H1 (cell line): ENCODE measurements around the gene TMEM225B. TPM values are rescaled to one million over a fixed set of nuclear protein-coding genes. Genes with fewer than 3 reads are reported as not detected.
A peak's percentile ranks its signal among the peaks of the same experiment; 100 is the strongest.

Experiments used
- CTCF ChIA-PET: fragments of 300-600 bp; sonication (Branson Sonifier 250); formaldehyde crosslinking; loops from one replicate; lab custom pipeline; 2021; ENCODE audit not compliant: partially characterized antibody; lab: Charles Lee
- POLR2A ChIA-PET: fragments of 300-600 bp; sonication (Branson Sonifier 250); formaldehyde crosslinking; loops from one replicate; lab custom pipeline; 2021; ENCODE audit warnings: inconsistent platforms; ENCODE audit not compliant: partially characterized antibody; lab: Charles Lee
- DNase-seq, 2 experiments: peaks; one replicate each; pipeline versions ENCODE4 v3.0.0 to v3.0.0-alpha.2; 2010 to 2022; ENCODE audit warnings: low spot score in 2 of 2, low read depth in 1 of 2, mixed read lengths in 1 of 2
- FAIRE-seq: peaks from 2 replicates; lab custom pipeline; 2011; peaks lifted over from hg19 to GRCh38; lab: Jason Lieb, UNC
- H2AFZ ChIP-seq: 2 replicates; pipeline ENCODE4 v1.8.1; 2012; ENCODE audit warnings: low read length, inconsistent platforms
- H2AK5ac ChIP-seq: 2 replicates; pipeline ENCODE4 v1.6.1; 2013; ENCODE audit warnings: low read depth, low read length
- H2BK120ac ChIP-seq: replicated peaks from 2 replicates; pipeline ENCODE3; 2013; ENCODE audit warnings: low read depth, low read length, inconsistent platforms
- H2BK12ac ChIP-seq: 2 replicates; pipeline ENCODE4 v1.6.1; 2013; ENCODE audit warnings: low read depth, low read length
- H2BK15ac ChIP-seq: 2 replicates; pipeline ENCODE4 v1.6.1; 2013; ENCODE audit warnings: low read length
- H2BK20ac ChIP-seq: 2 replicates; pipeline ENCODE4 v1.6.1; 2013; ENCODE audit warnings: low read length
- H2BK5ac ChIP-seq: 2 replicates; pipeline ENCODE4 v1.6.1; 2013; ENCODE audit warnings: low read depth, low read length
- H3K14ac ChIP-seq: 2 replicates; pipeline ENCODE4 v1.6.1; 2013; ENCODE audit warnings: inconsistent platforms; ENCODE audit not compliant: insufficient read length
- H3K18ac ChIP-seq: 2 replicates; pipeline ENCODE4 v1.6.1; 2013; ENCODE audit warnings: low read length; ENCODE audit errors: extremely low read depth
- H3K23ac ChIP-seq: 2 replicates; pipeline ENCODE4 v1.6.1; 2013; ENCODE audit warnings: inconsistent platforms; ENCODE audit not compliant: insufficient read length
- H3K23me2 ChIP-seq: 2 replicates; pipeline ENCODE4 v1.6.1; 2013; ENCODE audit warnings: low read depth, low read length
- H3K27ac ChIP-seq: 2 replicates; pipeline ENCODE4 v1.6.1; 2011; ENCODE audit warnings: low read depth, low read length, inconsistent platforms
- H3K27me3 ChIP-seq, 4 experiments: replicated peaks in 1 of 4; 1 replicate in 1 of 4; 2 replicates in 3 of 4; pipeline versions ENCODE4 v1.6.1 to v1.8.1; 2011 to 2013; ENCODE audit warnings: low read length in 3 of 4, mild to moderate bottlenecking in 3 of 4, inconsistent platforms in 2 of 4, mixed read lengths in 2 of 4, moderate library complexity in 1 of 4; ENCODE audit not compliant: control insufficient read depth in 3 of 4, insufficient read depth in 3 of 4; ENCODE audit errors: extremely low read depth in 1 of 4
- H3K36me3 ChIP-seq, 4 experiments: 2 replicates each; pipeline versions ENCODE4 v1.6.1 to v1.8.1; 2011 to 2013; ENCODE audit warnings: mild to moderate bottlenecking in 4 of 4, low read length in 3 of 4, moderate library complexity in 2 of 4, control low read depth in 1 of 4, inconsistent platforms in 1 of 4; ENCODE audit not compliant: insufficient read depth in 4 of 4, control insufficient read depth in 2 of 4
- H3K4ac ChIP-seq: replicated peaks from 2 replicates; pipeline ENCODE3; 2013; ENCODE audit warnings: low read length, low read depth, mixed read lengths, inconsistent platforms; ENCODE audit not compliant: insufficient read length
- H3K4me1 ChIP-seq, 4 experiments: replicated peaks in 1 of 4; 1 replicate in 1 of 4; 2 replicates in 3 of 4; pipeline versions ENCODE4 v1.6.1 to v1.8.1; 2011 to 2013; ENCODE audit warnings: low read length in 3 of 4, inconsistent platforms in 2 of 4, mixed read lengths in 1 of 4; ENCODE audit not compliant: insufficient read depth in 4 of 4, control insufficient read depth in 3 of 4
- H3K4me2 ChIP-seq, 2 experiments: 2 replicates each; pipeline versions ENCODE4 v1.6.1 to v1.8.1; 2011 to 2013; ENCODE audit warnings: low read depth in 2 of 2, low read length in 2 of 2, control low read depth in 1 of 2, inconsistent platforms in 1 of 2, mild to moderate bottlenecking in 1 of 2; ENCODE audit not compliant: insufficient read depth in 1 of 2
- H3K4me3 ChIP-seq, 4 experiments: fragments of 200-600, 300-600 bp in 1 of 4; sonication (generic), shearing (Covaris generic), sonication (Bioruptor Twin) in 1 of 4; 2 replicates each; pipeline versions ENCODE4 v1.5.1 to v1.8.1; 2011 to 2016; ENCODE audit warnings: low read length in 4 of 4, low read depth in 3 of 4, control low read depth in 2 of 4, inconsistent platforms in 2 of 4, mild to moderate bottlenecking in 2 of 4, mixed read lengths in 1 of 4, moderate library complexity in 1 of 4; ENCODE audit not compliant: insufficient read depth in 2 of 4; ENCODE audit errors: extremely low read depth in 1 of 4
- H3K56ac ChIP-seq: replicated peaks from 2 replicates; pipeline ENCODE3; 2013; ENCODE audit warnings: low read depth, mild to moderate bottlenecking, mixed read lengths, low read length, inconsistent platforms; ENCODE audit not compliant: insufficient read length
- H3K79me1 ChIP-seq: 2 replicates; pipeline ENCODE4 v1.6.1; 2013; ENCODE audit warnings: low read depth, low read length, control low read depth
- H3K79me2 ChIP-seq, 2 experiments: 2 replicates each; pipeline versions ENCODE4 v1.6.1 to v1.8.1; 2012 to 2013; ENCODE audit warnings: low read length in 2 of 2, mild to moderate bottlenecking in 2 of 2, inconsistent platforms in 1 of 2; ENCODE audit not compliant: insufficient read depth in 2 of 2, control insufficient read depth in 1 of 2
- H3K9ac ChIP-seq, 4 experiments: replicated peaks in 1 of 4; 1 replicate in 1 of 4; 2 replicates in 3 of 4; pipeline versions ENCODE4 v1.6.1 to v1.8.1; 2011 to 2013; ENCODE audit warnings: low read depth in 3 of 4, low read length in 3 of 4, control low read depth in 2 of 4, mild to moderate bottlenecking in 2 of 4, moderate library complexity in 2 of 4, inconsistent platforms in 1 of 4; ENCODE audit errors: extremely low read depth in 1 of 4
- H3K9me3 ChIP-seq, 2 experiments: 2 replicates each; pipeline versions ENCODE4 v1.6.1 to v1.8.1; 2012 to 2013; ENCODE audit warnings: mild to moderate bottlenecking in 2 of 2, moderate library complexity in 2 of 2, control low read depth in 1 of 2, inconsistent platforms in 1 of 2, low read depth in 1 of 2, low read length in 1 of 2, mixed read lengths in 1 of 2; ENCODE audit not compliant: insufficient read depth in 2 of 2
- H4K20me1 ChIP-seq, 2 experiments: replicated peaks in 1 of 2; 2 replicates each; pipeline versions ENCODE3 to v1.8.1; 2011 to 2013; ENCODE audit warnings: inconsistent platforms in 2 of 2, low read length in 2 of 2, mild to moderate bottlenecking in 1 of 2; ENCODE audit not compliant: insufficient read depth in 2 of 2, control insufficient read depth in 1 of 2
- H4K5ac ChIP-seq: 2 replicates; pipeline ENCODE4 v1.6.1; 2013; ENCODE audit warnings: low read length, low read depth, mixed read lengths, inconsistent platforms; ENCODE audit not compliant: insufficient read length
- H4K8ac ChIP-seq: 2 replicates; pipeline ENCODE4 v1.8.0; 2013; ENCODE audit warnings: mild to moderate bottlenecking, moderate library complexity, low read length, inconsistent platforms; ENCODE audit not compliant: insufficient read depth; ENCODE audit errors: extremely low read depth
- H4K91ac ChIP-seq: replicated peaks from 2 replicates; pipeline ENCODE3; 2013; ENCODE audit warnings: low read length, mixed read lengths, inconsistent platforms; ENCODE audit not compliant: insufficient read length
- ATF2 ChIP-seq: IDR thresholded peaks from 2 replicates; pipeline ENCODE4 v1.6.1; 2012; ENCODE audit warnings: low read length, inconsistent platforms
- BCL11A ChIP-seq, 2 experiments: IDR thresholded peaks; one replicate each; pipeline ENCODE4 v1.6.1; 2011; ENCODE audit warnings: low read depth in 2 of 2, low read length in 2 of 2, mild to moderate bottlenecking in 2 of 2
- CHD1 ChIP-seq: IDR thresholded peaks from 2 replicates; pipeline ENCODE4 v1.6.1; 2012; ENCODE audit warnings: low read depth, low read length, improper control_type of control experiment
- EP300 ChIP-seq, 2 experiments: IDR thresholded peaks; 1 replicate in 1 of 2; 2 replicates in 1 of 2; pipeline ENCODE4 v1.6.1; 2011 to 2012; ENCODE audit warnings: low read depth in 2 of 2, low read length in 2 of 2, mild to moderate bottlenecking in 2 of 2, borderline replicate concordance in 1 of 2, inconsistent platforms in 1 of 2, moderate library complexity in 1 of 2
- POLR2A ChIP-seq, 2 experiments: IDR thresholded peaks; 1 replicate in 1 of 2; 2 replicates in 1 of 2; pipeline ENCODE4 v1.6.1; 2011; ENCODE audit warnings: low read depth in 2 of 2, low read length in 2 of 2, mild to moderate bottlenecking in 2 of 2; ENCODE audit errors: control extremely low read depth in 1 of 2
- RFX5 ChIP-seq: IDR thresholded peaks from 2 replicates; pipeline ENCODE4 v1.6.1; 2011; ENCODE audit warnings: low read depth, low read length, improper control_type of control experiment, borderline replicate concordance
- SIRT6 ChIP-seq: IDR thresholded peaks from one replicate; pipeline ENCODE4 v1.7.1; 2012; ENCODE audit warnings: low read length, inconsistent platforms
- SP2 ChIP-seq: IDR thresholded peaks from 2 replicates; pipeline ENCODE4 v1.6.1; 2012; ENCODE audit warnings: mild to moderate bottlenecking, low read length, inconsistent platforms
- SRF ChIP-seq: IDR thresholded peaks from 2 replicates; pipeline ENCODE4 v1.6.1; 2011; ENCODE audit warnings: mild to moderate bottlenecking, low read depth, low read length, moderate library complexity
- whole genome bisulfite sequencing, 2 experiments: shearing (Covaris generic) in 1 of 2; methylation state at CpG; one replicate each; pipeline versions ENCODE4 v1.1.6 to v1.1.7; 2013 to 2015; ENCODE audit warnings: low lambda C conversion rate in 2 of 2, mixed read lengths in 2 of 2, inconsistent platforms in 1 of 2, low coverage in 1 of 2, missing lambda C conversion rate in 1 of 2; ENCODE audit not compliant: insufficient replicate concordance in 2 of 2, insufficient coverage in 1 of 2, insufficient read length in 1 of 2; ENCODE audit errors: extremely low coverage in 1 of 2, missing lambda C conversion rate in 1 of 2; 5-methylcytosine and 5-hydroxymethylcytosine counted together
- polyA plus RNA-seq, 7 experiments: library from polyadenylated mRNA; depleted of rRNA in 3 of 7; stranded (reverse) in 5 of 7; unstranded in 2 of 7; fragments of >200 nt in 5 of 7; fragments of 200-250 nt in 2 of 7; gene quantifications; 1 replicate in 5 of 7; 2 replicates in 1 of 7; 4 replicates in 1 of 7; pipeline versions ENCODE4 v1.2.1 to v1.2.3, GENCODE V29; 2011 to 2013; ENCODE audit warnings: missing spikeins in 2 of 7, mixed read lengths in 2 of 7
- total RNA-seq: library from RNA; stranded (reverse); fragmentation: NEBNext Ultra II Directional; extraction: Animal tissue kit (Norgen Biotek cat#: 25700); gene quantifications from 2 replicates; pipeline ENCODE4 v1.2.1, GENCODE V29; 2021

Gene TMEM225B
- total and polyA plus RNA-seq, 2 of the 8 experiments (the other 6 are each of a cell fraction or from before 2014, with no cell fraction given), result 0.68 TPM; not detected in 1

GRCh38 chr7:99607548-99607947 lies 9.5 kb downstream of the TMEM225B start:
- H3K36me3 ChIP-seq, result no peaks in the 10 kb centered on the region
- H2BK12ac ChIP-seq, result no peak overlapping the region
- H4K20me1 ChIP-seq, result no peaks in the 10 kb centered on the region
- no peak overlapping the region for H3K23ac ChIP-seq
- H2AK5ac ChIP-seq, result 0 out of 2 replicates have a peak overlapping the region, but pooled peaks have one; percentile 40
- H4K8ac ChIP-seq, result no peak overlapping the region; the same call in 1 of the 2 replicates
- no peak overlapping the region for H3K56ac ChIP-seq
- TF ChIP-seq RFX5 (no peak), POLR2A (IDR thresholded peaks at IDR 0.05; ENCODE audit: control extremely low read depth in 1 of 2, low read depth in 2 of 2, low read length in 2 of 2) (no peak), SRF (no peak), SP2 (no peak), SIRT6 (no peak), CHD1 (no peak), ATF2 (no peak), EP300 (IDR thresholded peaks at IDR 0.05; ENCODE audit: borderline replicate concordance in 1 of 2, low read depth in 2 of 2, low read length in 2 of 2) (no peak), BCL11A (IDR thresholded peaks at IDR 0.05; ENCODE audit: low read depth in 2 of 2, low read length in 2 of 2) (no peak)
- H2BK5ac ChIP-seq, result no peak overlapping the region
- no peak overlapping the region for H3K9ac ChIP-seq
- H2BK20ac ChIP-seq, result no peak overlapping the region
- no peak overlapping the region for H2BK15ac ChIP-seq
- ChIA-PET CTCF (interaction anchor here (2.9 kb wide), 1 partner anchor 8 kb away, joined by 18 read pairs; the partner anchor contains the start of gene ZSCAN25), POLR2A (interaction anchor here (0.5 to 3.8 kb wide), 3 partner anchors 9 to 336 kb away, joined by 3 to 16 read pairs (median 3); partner anchors contain the start of genes TMEM225B and ZSCAN25)
- H3K4me2 ChIP-seq, result no peak overlapping the region
- no peak overlapping the region for H3K27ac ChIP-seq
- no peaks in the 10 kb centered on the region for H3K79me1 ChIP-seq
- H3K4me1 ChIP-seq, result no peaks in the 10 kb centered on the region
- no peak overlapping the region for H4K91ac ChIP-seq
- DNase-seq, result peak in 1 of 2 experiments; percentile 29
- no peak overlapping the region for H3K14ac ChIP-seq
- WGBS, 2 experiments, result 89% methylated on average over 9 of the region's 9 CpGs; no CpG with 5 or more reads in 1 of the 2 experiments
- no peaks in the 10 kb centered on the region for H3K79me2 ChIP-seq
- no peak overlapping the region for H2BK120ac ChIP-seq
- H4K5ac ChIP-seq, result no peak overlapping the region
- peaks cover 0 to 3% (median 1%) of the 10 kb centered on the region in 4 experiments; a peak in 1 of 7 replicates for H3K27me3 ChIP-seq
- no peak overlapping the region for H3K4ac ChIP-seq
- H3K18ac ChIP-seq, result no peak overlapping the region
- H2AFZ ChIP-seq, result no peak overlapping the region
- no peak for FAIRE-seq
- no peaks in the 10 kb centered on the region; the same call in 1 of the 2 replicates for H3K23me2 ChIP-seq
- no peaks in the 10 kb centered on the region for H3K9me3 ChIP-seq
- no peak overlapping the region for H3K4me3 ChIP-seq
